ENCODE results near the gene MORN1.
"Not testable (repeated sequence)": the region's sequence is repeated elsewhere in the genome, so short reads cannot be mapped to it uniquely, and the experiment has no call there.

MORN1 gene

GRCh38 chr1:2391041-2391930 lies at the start of gene MORN1, which contains the start of gene RER1:
Gene MORN1, minus strand, starts transcription at chr1:2391554. Its CDS starts 21 bp downstream, at chr1:2391533.
Gene RER1, plus strand, starts transcription at chr1:2391841. Its CDS starts 3,950 bp downstream, at chr1:2395791.
- FAIRE-seq = peak; percentile 84

GRCh38 chr1:2440346-2440745 lies 49.0 kb upstream of the MORN1 start:
- not testable (repeated sequence) for FAIRE-seq

- FAIRE-seq = no peak
Measured at GRCh38 chr1:2439369-2439768, 48.0 kb upstream of the MORN1 start.

GRCh38 chr1:2438641-2439040 lies 47.3 kb upstream of the MORN1 start:
- no peak for FAIRE-seq

GRCh38 chr1:2438038-2438437 lies 46.7 kb upstream of the MORN1 start:
- FAIRE-seq = no peak

GRCh38 chr1:2437617-2438016 lies 46.3 kb upstream of the MORN1 start:
- FAIRE-seq = no peak

- FAIRE-seq = no peak
Measured at GRCh38 chr1:2436876-2437275, 45.5 kb upstream of the MORN1 start.

- no peak for FAIRE-seq
Measured at GRCh38 chr1:2435746-2436355, 44.5 kb upstream of the MORN1 start.

GRCh38 chr1:2435091-2435490 lies 43.7 kb upstream of the MORN1 start:
- FAIRE-seq = no peak

GRCh38 chr1:2433936-2434655 lies 42.7 kb upstream of the MORN1 start:
- no peak for FAIRE-seq

GRCh38 chr1:2433196-2433595 lies 41.8 kb upstream of the MORN1 start:
- no peak for FAIRE-seq

- no peak for FAIRE-seq
Measured at GRCh38 chr1:2432441-2432844, 41.1 kb upstream of the MORN1 start.

GRCh38 chr1:2431518-2431917 lies 40.2 kb upstream of the MORN1 start:
- no peak for FAIRE-seq

GRCh38 chr1:2431103-2431502 lies 39.7 kb upstream of the MORN1 start:
- no peak for FAIRE-seq

- no peak for FAIRE-seq
Measured at GRCh38 chr1:2430592-2430973, 39.2 kb upstream of the MORN1 start.

- FAIRE-seq = no peak
Measured at GRCh38 chr1:2429780-2430591, 38.6 kb upstream of the MORN1 start.

GRCh38 chr1:2428490-2428889 lies 37.1 kb upstream of the MORN1 start:
- no peak for FAIRE-seq

GRCh38 chr1:2427976-2428375 lies 36.6 kb upstream of the MORN1 start:
- no peak for FAIRE-seq

GRCh38 chr1:2427051-2427450 lies 35.7 kb upstream of the MORN1 start:
- no peak for FAIRE-seq

GRCh38 chr1:2426540-2426939 lies 35.2 kb upstream of the MORN1 start:
- no peak for FAIRE-seq

- no peak for FAIRE-seq
Measured at GRCh38 chr1:2425892-2426291, 34.5 kb upstream of the MORN1 start.

- no peak for FAIRE-seq
Measured at GRCh38 chr1:2422523-2422922, 31.2 kb upstream of the MORN1 start.

- no peak for FAIRE-seq
Measured at GRCh38 chr1:2419416-2419815, 28.1 kb upstream of the MORN1 start.
